Lower lobe of right lung (tissue), 2 donors: ENCODE results near the gene PDE11A. TPM values are rescaled to one million over a fixed set of nuclear protein-coding genes. Genes with fewer than 3 reads are reported as not detected.

Source experiments
- ATAC-seq, 2 donors: fragments of 200-7000 bp; cut with Tn5 transposase; one replicate each; pipeline ENCODE4 v1.9.1; 2020 to 2022; ENCODE audit warnings: mild to moderate bottlenecking in 2 of 2, moderate library complexity in 2 of 2
- DNase-seq: peaks from one replicate; pipeline ENCODE4 v3.0.0-alpha.2; 2020
- H3K27ac ChIP-seq: fragments of 200-600 bp; one replicate; pipeline ENCODE4 v1.8.0; 2022
- H3K27me3 ChIP-seq: fragments of 200-600 bp; one replicate; pipeline ENCODE4 v1.8.0; 2022; ENCODE audit warnings: low read depth
- H3K36me3 ChIP-seq: fragments of 200-600 bp; one replicate; pipeline ENCODE4 v1.8.0; 2022; ENCODE audit warnings: mild to moderate bottlenecking
- H3K4me1 ChIP-seq: fragments of 200-600 bp; one replicate; pipeline ENCODE4 v1.8.0; 2022
- H3K4me3 ChIP-seq: fragments of 200-600 bp; one replicate; pipeline ENCODE4 v1.8.0; 2022; ENCODE audit warnings: mild to moderate bottlenecking
- H3K9me3 ChIP-seq: fragments of 200-600 bp; one replicate; pipeline ENCODE4 v1.8.0; 2022
- CTCF ChIP-seq: fragments of 200-600 bp; IDR thresholded peaks from one replicate; pipeline ENCODE4 v1.8.0; 2022; ENCODE audit warnings: antibody characterized with exemption, mild to moderate bottlenecking
- intact Hi-C: fragments of 100-400 bp; cut with DNase I; formaldehyde crosslinking; loops from one replicate; pipeline ENCODE4 v1.11.0; 2022
- total RNA-seq: library from RNA; stranded (reverse); fragmentation: NEBNext Ultra II Directional; extraction: Animal tissue kit (Norgen Biotek cat#: 25700); gene quantifications from one replicate; pipeline ENCODE4 v1.2.1, GENCODE V29; 2021
- donor health status: DM: no; HTN: yes; CAD: no; lungs with severe emphysema.

PDE11A gene
- total RNA-seq, 1 donor from 2014 or later: 0.27 TPM

GRCh38 chr2:177747384-177747783 lies 325.2 kb downstream of the PDE11A start:
- TF ChIP-seq CTCF: no peak
- intact Hi-C loops: no loop called here
- H3K9me3 ChIP-seq: no peaks in the 10 kb centered on the region
- no peaks in the 10 kb centered on the region for H3K27me3 ChIP-seq
- H3K36me3 ChIP-seq: no peaks in the 10 kb centered on the region
- ATAC-seq (no peak), DNase-seq (no peak)
- H3K27ac ChIP-seq: no peak overlapping the region
- H3K4me3 ChIP-seq: no peak overlapping the region
- no peaks in the 10 kb centered on the region for H3K4me1 ChIP-seq

GRCh38 chr2:177746358-177746757 lies 326.2 kb downstream of the PDE11A start:
- Histone ChIP-seq H3K36me3 (no peaks in the 10 kb centered on the region), H3K27me3 (no peaks in the 10 kb centered on the region), H3K27ac (no peak overlapping the region), H3K4me3 (no peak overlapping the region), H3K4me1 (no peaks in the 10 kb centered on the region), H3K9me3 (no peaks in the 10 kb centered on the region)
- ATAC-seq (no peak), DNase-seq (no peak)
- no peak for TF ChIP-seq CTCF
- intact Hi-C loops: no loop called here

GRCh38 chr2:177745531-177745930 lies 327.0 kb downstream of the PDE11A start:
- Histone ChIP-seq H3K27ac (no peak overlapping the region), H3K4me3 (no peak overlapping the region), H3K9me3 (no peaks in the 10 kb centered on the region), H3K36me3 (no peaks in the 10 kb centered on the region), H3K27me3 (no peaks in the 10 kb centered on the region), H3K4me1 (no peaks in the 10 kb centered on the region)
- no peak for ATAC-seq
- DNase-seq: no peak
- intact Hi-C loops: no loop called here
- no peak for TF ChIP-seq CTCF

DNA sequence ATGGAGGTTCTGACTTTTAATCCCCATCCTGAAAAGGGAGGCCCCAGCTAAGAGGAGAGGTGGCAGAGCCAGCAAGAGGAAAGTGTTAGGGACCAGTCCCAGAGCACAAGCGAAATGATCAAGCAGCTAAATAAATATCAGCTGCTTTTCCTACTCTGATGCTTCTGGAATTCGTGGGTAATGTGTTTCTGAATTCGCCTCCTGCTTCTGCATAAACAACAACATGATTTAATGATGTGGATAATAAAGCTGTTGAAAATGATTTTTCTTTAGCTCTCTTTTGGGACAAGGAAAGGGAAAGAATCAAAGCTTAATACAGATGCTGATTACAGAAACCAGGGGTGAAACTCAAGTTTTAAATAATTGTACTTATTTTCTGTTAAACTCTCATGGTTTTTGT lies 329.7 kb downstream of the PDE11A start:
- no peak for TF ChIP-seq CTCF
- no peaks in the 10 kb centered on the region for H3K36me3 ChIP-seq
- H3K4me1 ChIP-seq: no peaks in the 10 kb centered on the region
- intact Hi-C loops: no loop called here
- DNase-seq (no peak), ATAC-seq (no peak)
- no peaks in the 10 kb centered on the region for H3K9me3 ChIP-seq
- H3K27ac ChIP-seq: no peak overlapping the region
- H3K4me3 ChIP-seq: no peak overlapping the region
- H3K27me3 ChIP-seq: no peaks in the 10 kb centered on the region

DNA sequence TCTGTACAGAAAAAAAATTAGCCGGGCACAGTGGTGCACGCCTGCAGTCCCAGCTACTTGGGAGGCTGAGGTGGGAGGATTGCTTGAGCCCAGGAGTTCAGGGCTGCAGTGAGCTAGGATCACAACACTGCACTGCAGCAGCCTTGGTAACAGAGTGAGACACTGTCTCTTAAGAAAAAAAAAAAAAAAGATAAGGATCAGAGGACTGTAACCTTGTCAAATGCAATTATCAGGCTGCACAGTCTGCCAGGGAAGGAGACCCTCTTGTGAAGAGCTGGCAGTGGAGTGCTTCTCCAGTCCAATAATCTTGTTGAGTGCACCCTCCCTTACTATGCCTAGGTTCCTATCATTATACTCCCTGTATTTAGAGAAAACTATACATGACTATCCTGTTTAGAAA lies 330.7 kb downstream of the PDE11A start:
- DNase-seq: no peak
- intact Hi-C loops: no loop called here

More for the DNA sequence above, 330.7 kb downstream of the PDE11A start:
- Histone ChIP-seq H3K36me3 (no peaks in the 10 kb centered on the region), H3K27me3 (no peaks in the 10 kb centered on the region), H3K4me1 (no peaks in the 10 kb centered on the region), H3K9me3 (no peaks in the 10 kb centered on the region), H3K4me3 (no peak overlapping the region), H3K27ac (no peak overlapping the region)
- ATAC-seq: no peak
- no peak for TF ChIP-seq CTCF
